UCSD-AML1 (cell line): ENCODE measurements around the gene SLC4A1.

Experiments
- DNase-seq: peaks from one replicate; lab custom pipeline; 2025; ENCODE audit not compliant: unreplicated experiment; lab: John Stamatoyannopoulos, UW

SLC4A1 gene

GRCh38 chr17:44221862-44222111, 46.1 kb downstream of the SLC4A1 start:
- no peak for DNase-seq

GRCh38 chr17:44221084-44221861, 46.7 kb downstream of the SLC4A1 start:
- DNase-seq, result peak; percentile 69

DNA sequence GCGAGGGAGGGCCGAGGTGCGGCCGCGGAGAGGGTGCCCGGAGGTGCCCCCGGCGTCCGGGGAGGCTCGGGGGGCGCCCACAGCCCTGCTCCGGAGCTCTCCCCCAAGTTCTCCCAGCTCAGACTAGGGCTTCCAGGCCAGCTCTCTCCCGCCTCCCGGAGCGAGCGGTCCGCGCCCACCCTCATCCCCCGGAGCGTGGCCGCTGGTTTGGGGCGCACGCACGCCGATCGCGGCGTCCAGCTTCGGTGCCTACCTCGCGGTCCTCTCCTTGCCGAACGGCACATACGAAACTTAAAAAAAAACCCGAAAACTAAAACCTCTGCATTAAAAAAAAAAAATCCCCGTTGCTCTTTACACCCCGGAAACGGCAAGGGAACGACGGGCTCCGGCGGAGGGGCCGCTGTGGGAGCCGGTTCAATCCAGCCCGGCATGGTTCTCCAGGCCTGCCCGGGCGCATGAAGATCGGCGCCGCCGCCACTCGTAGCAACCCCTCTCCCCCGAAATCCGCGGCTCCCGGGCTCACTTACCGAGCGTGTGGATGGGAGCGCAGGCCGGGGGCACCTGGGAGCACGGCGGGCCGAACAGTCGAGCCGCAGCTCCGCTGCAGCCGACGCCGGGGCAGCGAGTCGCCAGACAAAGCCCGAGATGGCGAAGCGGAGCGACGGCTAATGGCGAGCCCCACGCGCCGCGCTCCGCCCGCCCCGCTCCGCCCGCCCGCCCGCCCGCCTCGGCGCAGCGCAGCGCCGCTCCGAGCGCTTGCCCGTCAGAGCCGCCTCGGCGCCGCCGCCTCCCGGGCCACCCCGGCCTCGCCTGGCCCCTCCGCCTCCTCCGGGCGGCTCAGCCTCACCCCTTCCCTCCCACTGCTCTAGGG, 47.5 kb downstream of the SLC4A1 start:
- peak; percentile 62 for DNase-seq

GRCh38 chr17:44219616-44220212, 48.2 kb downstream of the SLC4A1 start, which contains the start of gene UBTF:
Gene UBTF (minus strand): TSS chr17:44219675. CDS start chr17:44218229, 1,446 bp downstream.
- DNase-seq, result peak; percentile 79

- DNase-seq, result peak; percentile 78
Measured at GRCh38 chr17:44219108-44219615, 48.8 kb downstream of the SLC4A1 start.

DNA sequence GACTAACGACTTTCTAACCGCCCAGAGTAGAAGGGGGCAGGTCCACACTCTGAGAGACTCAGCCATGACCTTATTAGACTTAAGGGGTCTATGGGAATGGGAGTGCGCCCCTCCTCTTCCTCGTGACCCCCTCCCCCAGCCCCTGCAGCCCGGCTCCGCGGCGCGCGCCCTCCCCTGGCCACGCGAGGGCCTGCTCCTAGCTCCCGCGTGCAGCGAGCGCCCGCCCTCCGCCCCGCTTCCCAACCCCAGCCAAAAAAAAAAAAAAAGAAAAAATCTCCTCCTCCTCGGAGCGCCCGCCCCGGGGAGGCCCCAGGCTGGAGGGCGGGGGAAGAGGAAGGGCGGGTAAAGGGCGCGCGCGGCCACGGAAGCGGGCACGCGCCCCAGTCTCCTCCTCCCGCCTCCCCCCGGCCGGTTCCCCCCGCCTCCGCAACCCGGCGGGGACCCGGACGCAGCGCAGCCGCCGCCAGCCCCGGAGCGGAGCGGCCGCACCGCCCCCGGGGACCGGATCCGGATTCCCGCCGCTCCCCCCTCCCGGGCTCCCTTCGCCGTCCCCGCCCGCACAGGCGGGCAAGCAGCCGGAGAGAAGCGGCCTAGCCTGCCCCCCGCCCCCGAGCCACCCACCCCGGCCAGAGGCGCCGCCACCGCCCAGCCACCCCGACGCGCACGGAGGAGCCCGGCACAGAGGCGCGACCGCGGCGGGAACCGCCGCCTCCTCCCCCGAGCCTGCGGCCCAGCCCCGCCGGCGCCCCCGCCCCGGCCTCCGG, 49.4 kb downstream of the SLC4A1 start:
- peak; percentile 91 for DNase-seq

GRCh38 chr17:44217738-44218343, 50.1 kb downstream of the SLC4A1 start:
- DNase-seq, result no peak

DNA sequence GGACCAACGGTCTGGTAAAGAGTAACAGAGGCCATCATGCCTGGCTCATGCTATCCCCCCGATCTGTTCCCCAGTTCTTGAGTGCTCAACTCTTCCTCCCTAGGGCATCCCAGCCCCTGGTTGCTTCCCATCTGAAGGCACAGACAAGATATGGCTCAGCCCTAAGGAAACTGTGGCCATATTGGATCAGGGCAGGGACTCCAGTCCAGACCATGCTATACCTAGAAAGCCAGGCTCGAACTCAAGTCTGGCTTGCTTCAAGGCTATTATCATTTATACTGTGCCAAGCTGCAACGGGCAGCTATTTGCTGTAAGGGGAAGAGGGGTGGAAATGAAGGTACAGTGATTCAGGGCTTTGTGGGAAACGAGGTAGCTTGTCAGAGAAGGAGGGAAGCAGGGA, 51.2 kb downstream of the SLC4A1 start:
- DNase-seq, result no peak

DNA sequence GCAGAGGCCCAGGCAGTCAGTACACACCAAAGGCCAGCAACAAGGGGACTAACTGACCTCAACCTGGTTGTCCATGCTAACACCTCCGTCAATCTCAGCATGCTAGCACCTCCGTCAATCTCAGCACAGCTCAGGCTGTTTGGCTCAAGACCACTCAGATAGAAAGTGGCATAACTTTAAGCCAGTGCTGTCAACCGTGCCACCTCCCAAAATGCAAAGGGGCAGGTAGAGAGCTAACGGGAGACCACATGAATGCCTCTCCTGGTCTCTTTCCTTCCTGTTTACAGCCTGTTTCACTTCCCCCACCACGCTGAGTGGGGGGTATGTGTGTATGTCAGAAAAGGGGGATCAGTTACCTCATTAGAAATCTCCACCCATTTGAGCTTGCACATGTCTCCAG, 51.8 kb downstream of the SLC4A1 start:
- DNase-seq, result no peak

GRCh38 chr17:44214896-44215295, 53.0 kb downstream of the SLC4A1 start:
- no peak for DNase-seq

DNA sequence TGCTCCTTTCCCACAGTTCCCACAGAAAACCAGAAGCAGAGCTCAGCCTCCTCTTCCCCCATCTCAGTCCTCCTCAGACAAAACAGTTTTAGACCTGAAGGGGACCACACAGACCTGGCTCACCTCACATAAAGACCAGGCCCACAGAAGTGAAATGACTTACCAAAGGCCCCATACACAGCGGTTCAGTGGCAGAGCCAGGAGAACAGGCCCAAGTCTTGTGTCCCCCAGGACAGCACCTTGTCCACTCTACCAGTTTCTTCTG, 53.8 kb downstream of the SLC4A1 start:
- no peak for DNase-seq

DNA sequence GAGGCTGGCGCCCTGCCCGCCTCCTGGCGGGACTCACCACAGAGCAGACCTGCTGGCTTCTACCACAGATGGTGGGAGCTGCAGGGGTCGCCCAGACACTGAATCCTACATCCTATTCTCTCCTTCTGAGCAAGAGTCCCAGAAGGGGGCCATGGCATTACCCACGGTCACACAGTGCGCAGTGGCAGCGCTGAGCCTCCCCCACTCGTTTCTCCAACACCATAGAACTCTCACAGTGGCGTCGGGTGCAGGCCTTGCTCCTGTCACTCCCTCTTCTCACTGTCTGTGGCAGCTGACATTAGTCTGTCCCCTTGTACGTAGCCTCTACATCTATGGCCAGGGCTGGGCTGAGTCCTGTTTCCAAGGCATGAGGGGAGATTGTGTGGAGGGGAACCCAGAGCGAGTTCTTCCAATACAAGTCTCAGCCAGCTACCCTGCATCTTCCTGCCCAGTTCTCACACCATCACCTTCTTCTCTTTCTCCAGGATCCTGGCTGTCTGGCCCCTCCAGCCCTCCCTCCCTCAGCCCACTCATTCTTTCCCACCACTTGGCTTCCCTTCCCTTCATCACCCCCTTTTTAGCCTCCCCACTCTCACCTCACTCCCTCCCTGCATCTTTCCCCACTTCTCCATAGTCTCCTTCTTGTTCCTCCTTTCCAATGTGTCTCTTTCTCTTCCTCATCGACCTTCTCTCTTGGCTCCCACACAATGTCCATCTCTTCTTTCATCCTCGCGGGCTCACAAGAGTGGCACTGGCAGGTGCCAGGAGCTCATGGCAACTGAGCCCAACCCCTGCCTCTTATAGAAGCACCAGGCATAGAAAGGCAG, 54.3 kb downstream of the SLC4A1 start:
- no peak for DNase-seq

GRCh38 chr17:44212507-44213402, 55.2 kb downstream of the SLC4A1 start:
- no peak for DNase-seq

DNA sequence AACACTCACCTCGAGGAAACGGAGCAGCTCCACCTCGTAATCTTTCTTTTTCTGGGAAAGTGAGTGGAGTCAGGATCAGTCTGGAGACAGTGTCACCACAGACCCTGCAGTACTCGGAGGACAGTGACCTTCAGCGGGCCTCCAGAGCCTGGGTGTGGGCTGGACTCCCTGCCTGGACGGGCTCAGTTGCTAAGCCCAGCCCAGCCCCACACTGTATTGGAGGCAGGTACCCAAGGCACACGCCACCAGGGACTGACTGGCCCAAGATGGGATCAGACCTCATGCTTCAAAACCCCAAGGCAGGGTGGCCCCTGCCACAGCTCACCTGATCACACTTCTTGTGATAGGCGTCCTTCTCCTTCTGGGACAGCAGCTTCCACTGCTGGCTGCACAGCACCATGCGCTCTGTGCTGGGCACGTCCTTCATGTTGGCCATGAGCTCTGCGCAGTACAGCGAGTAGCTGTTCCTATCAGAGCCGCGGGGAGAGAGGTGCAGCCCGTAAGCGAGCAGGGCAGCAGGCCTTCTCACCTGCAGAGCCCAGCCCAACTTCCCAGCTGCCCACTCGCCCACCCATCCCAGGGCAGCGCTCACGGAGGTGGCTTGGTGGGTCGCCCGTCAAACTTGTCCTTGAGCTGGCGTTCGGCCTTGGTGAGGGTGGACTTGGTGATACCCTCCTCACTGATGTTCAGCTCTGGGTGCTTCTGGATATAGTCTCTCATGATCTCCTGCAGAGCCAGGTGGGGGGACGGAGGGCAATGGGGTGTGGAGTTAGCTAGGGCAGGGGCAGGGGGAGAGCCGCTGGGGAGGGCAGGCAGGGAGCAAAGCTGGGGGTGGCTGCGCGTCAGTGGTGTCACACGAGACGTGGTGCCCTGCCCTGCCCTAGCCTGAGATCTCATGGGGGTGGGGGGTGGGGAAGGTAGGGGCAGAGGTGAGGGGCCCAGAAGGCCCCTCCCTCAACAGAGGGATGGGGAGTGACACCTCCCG, 56.4 kb downstream of the SLC4A1 start:
- no peak for DNase-seq

DNA sequence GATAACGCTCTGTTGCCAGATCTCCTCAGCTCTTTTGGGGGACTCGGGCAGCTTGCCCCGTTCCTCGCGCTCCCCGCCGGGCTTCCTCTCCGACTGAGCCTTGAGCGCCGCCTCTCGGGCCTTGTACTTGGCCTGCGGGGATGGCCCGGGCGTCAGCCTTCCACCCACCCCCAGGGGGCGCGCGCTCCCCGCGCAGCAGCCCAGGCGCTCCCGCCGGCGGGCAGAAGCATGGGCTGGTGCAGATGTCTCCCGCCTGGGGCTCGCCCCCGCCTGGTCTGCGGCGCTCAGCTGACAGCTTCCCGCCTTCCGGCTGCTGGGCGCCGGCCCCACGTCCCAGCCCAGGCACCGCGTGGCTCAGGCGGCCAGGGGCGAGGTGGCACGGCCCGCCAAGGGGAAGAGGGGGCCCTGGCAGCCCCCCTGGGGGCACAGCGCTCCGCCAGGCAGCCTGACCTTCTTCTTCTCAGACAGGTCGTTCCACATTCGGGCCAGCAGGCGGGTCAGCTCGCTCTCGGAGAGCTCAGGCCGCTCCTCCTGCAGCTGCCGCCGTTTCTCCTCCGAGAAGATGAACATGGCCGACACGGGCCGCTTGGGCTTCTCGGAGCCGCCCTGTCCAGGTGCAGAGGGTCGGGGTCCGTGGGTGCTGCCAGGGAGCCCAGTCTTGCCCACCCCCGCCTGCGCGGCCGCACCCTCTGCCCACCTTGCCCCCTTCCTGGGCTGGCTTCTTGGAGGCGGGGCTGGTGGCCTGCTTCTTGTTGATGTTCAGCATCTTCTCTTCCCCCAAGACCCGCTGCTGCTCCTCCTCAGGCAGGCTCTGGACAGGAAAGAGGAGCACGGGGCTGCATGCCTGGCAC, 57.4 kb downstream of the SLC4A1 start:
- DNase-seq, result peak; percentile 81

- DNase-seq, result no peak
Measured at GRCh38 chr17:44209786-44210341, 58.1 kb downstream of the SLC4A1 start.

DNA sequence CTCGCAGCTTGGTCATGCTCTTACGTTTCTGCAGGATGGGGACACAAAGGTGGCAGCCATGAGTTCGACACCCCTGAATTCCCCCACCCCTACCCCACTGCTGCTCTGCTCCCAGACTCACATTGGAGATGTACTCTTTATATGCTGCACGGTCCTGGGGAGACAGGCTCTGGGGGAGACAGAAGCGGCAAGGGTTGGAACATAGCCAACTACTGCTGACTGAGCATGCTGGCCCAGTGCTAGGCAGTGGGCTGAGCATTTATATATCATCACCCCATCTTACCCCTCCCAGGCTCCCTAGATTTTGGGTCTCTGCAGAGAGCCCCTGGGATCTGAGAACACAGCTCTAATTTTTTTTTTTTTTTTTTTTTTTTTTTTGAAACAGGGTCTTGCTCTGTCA, 60.2 kb downstream of the SLC4A1 start:
- no peak for DNase-seq
